HEK293 (cell line): ENCODE measurements around the gene MASP2.
"Not testable (repeated sequence)": the region's sequence is repeated elsewhere in the genome, so short reads cannot be mapped to it uniquely, and the experiment has no call there.

Experiments used
- CTCF ChIA-PET: fragments of 350-600 bp; formaldehyde crosslinking; extraction: SDS; loops from one replicate; lab custom pipeline; 2021; ENCODE audit warnings: antibody characterized with exemption; lab: Yijun Ruan, JAX
- POLR2A ChIA-PET: fragments of 300-600 bp; formaldehyde crosslinking; extraction: SDS; loops from one replicate; lab custom pipeline; 2020; ENCODE audit warnings: antibody characterized with exemption, inconsistent platforms; lab: Yijun Ruan, JAX
- H3K27ac ChIP-seq: fragments of 200-500 bp; sonication (Bioruptor generic); 2 replicates; pipeline ENCODE4 v1.5.1; 2014; ENCODE audit warnings: low read depth, low read length, control low read depth, inconsistent platforms; ENCODE audit errors: extremely low read depth
- H3K36me3 ChIP-seq, 2 experiments: fragments of 200-500 bp in 1 of 2; sonication (Bioruptor generic) in 1 of 2; 1 replicate in 1 of 2; 2 replicates in 1 of 2; pipeline ENCODE4 v1.5.1; 2014 to 2017; ENCODE audit warnings: inconsistent platforms in 2 of 2, low read length in 2 of 2; ENCODE audit not compliant: control insufficient read depth in 2 of 2, insufficient read depth in 1 of 2
- H3K4me1 ChIP-seq: fragments of 200-500 bp; sonication (Bioruptor generic); 2 replicates; pipeline ENCODE4 v1.5.1; 2014; ENCODE audit warnings: mild to moderate bottlenecking, low read length, inconsistent platforms; ENCODE audit not compliant: control insufficient read depth, insufficient read depth
- H3K4me3 ChIP-seq: 2 replicates; pipeline ENCODE4 v1.5.1; 2011; ENCODE audit warnings: low read depth, mild to moderate bottlenecking, control low read depth, low read length, moderate library complexity
- H3K9me3 ChIP-seq: fragments of 200-500 bp; sonication (Bioruptor generic); 2 replicates; pipeline ENCODE4 v1.5.1; 2014; ENCODE audit warnings: low read depth, low read length, inconsistent platforms; ENCODE audit not compliant: control insufficient read depth, insufficient read depth
- BCL11B ChIP-seq: fragments of 450-650 bp; formaldehyde crosslinking; IDR thresholded peaks from 2 replicates; pipeline ENCODE4 v1.5.1; 2016; ENCODE audit warnings: low read depth, missing biosample characterization, missing genetic modification characterization
- KLF1 ChIP-seq: fragments of 450-650 bp; formaldehyde crosslinking; IDR thresholded peaks from 2 replicates; pipeline ENCODE4 v1.5.1; 2016; ENCODE audit warnings: missing biosample characterization, missing genetic modification characterization
- OVOL3 ChIP-seq: fragments of 450-650 bp; formaldehyde crosslinking; IDR thresholded peaks from 2 replicates; pipeline ENCODE4 v1.5.1; 2016; ENCODE audit warnings: missing biosample characterization, missing genetic modification characterization
- ZBTB48 ChIP-seq: fragments of 450-650 bp; formaldehyde crosslinking; IDR thresholded peaks from 2 replicates; pipeline ENCODE4 v1.5.1; 2016; ENCODE audit warnings: missing biosample characterization, missing genetic modification characterization
- ZNF354C ChIP-seq: fragments of 450-650 bp; formaldehyde crosslinking; IDR thresholded peaks from 2 replicates; pipeline ENCODE4 v1.5.1; 2016; ENCODE audit warnings: missing biosample characterization, missing genetic modification characterization, low read depth, borderline replicate concordance
- ZNF366 ChIP-seq: fragments of 450-650 bp; formaldehyde crosslinking; conservative IDR thresholded peaks from 2 replicates; pipeline ENCODE4 v1.5.1; 2016; ENCODE audit warnings: missing biosample characterization, missing genetic modification characterization
- ZNF791 ChIP-seq: fragments of 450-650 bp; formaldehyde crosslinking; IDR thresholded peaks from 2 replicates; pipeline ENCODE4 v1.5.1; 2016; ENCODE audit warnings: missing biosample characterization, missing genetic modification characterization
- ZNF830 ChIP-seq: fragments of 450-650 bp; IDR thresholded peaks from 2 replicates; pipeline ENCODE4 v1.5.0; 2018; ENCODE audit warnings: missing biosample characterization, missing genetic modification characterization, low read depth, mild to moderate bottlenecking, moderate library complexity
- TF ChIP-seq, protein P1 (sequence below): fragments of 450-650 bp; formaldehyde crosslinking; IDR thresholded peaks from 2 replicates; pipeline ENCODE4 v1.5.1; 2016; ENCODE audit warnings: missing biosample characterization, missing genetic modification characterization, low read depth
- TF ChIP-seq, protein P2 (sequence below): fragments of 450-650 bp; formaldehyde crosslinking; IDR thresholded peaks from 2 replicates; pipeline ENCODE4 v1.5.1; 2016; ENCODE audit warnings: missing biosample characterization, missing genetic modification characterization
- TF ChIP-seq, protein P3 (sequence below): fragments of 450-650 bp; formaldehyde crosslinking; IDR thresholded peaks from 2 replicates; pipeline ENCODE4 v1.5.1; 2016; ENCODE audit warnings: missing biosample characterization, missing genetic modification characterization
- TF ChIP-seq, protein P4 (sequence below): fragments of 450-650 bp; formaldehyde crosslinking; IDR thresholded peaks from 2 replicates; pipeline ENCODE4 v1.5.1; 2016; ENCODE audit warnings: missing biosample characterization, missing genetic modification characterization
- TF ChIP-seq, protein P5 (sequence below): fragments of 450-650 bp; formaldehyde crosslinking; IDR thresholded peaks from 2 replicates; pipeline ENCODE4 v1.5.1; 2017; ENCODE audit warnings: missing biosample characterization, missing genetic modification characterization
- TF ChIP-seq, protein P6 (sequence below): fragments of 450-650 bp; IDR thresholded peaks from 2 replicates; pipeline ENCODE4 v1.5.1; 2018; ENCODE audit warnings: missing biosample characterization, mild to moderate bottlenecking, missing genetic modification characterization
- TF ChIP-seq, protein P7 (sequence below): fragments of 450-650 bp; formaldehyde crosslinking; IDR thresholded peaks from 2 replicates; pipeline ENCODE4 v1.5.1; 2016; ENCODE audit warnings: missing biosample characterization, missing genetic modification characterization, borderline replicate concordance

MASP2 gene

DNA sequence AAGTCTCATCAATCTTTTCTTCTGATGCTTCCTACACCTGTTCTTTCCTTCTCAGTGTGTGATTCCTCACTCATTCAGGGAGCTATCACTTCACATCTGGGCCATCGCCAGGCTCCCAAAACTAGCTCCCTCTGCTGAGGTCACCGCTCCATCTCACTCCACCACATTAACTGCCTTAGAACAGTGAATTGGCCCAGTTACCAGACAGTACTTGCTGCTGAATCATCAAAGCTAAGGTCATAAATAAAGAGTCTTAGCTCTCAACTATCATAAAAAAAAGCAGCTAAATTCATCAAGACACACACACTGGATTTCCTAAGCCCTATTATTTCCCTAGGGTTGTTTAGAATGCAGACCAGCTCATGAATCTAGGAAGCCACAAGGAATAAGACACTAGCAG is 31.6 kb upstream of the MASP2 start:
- ChIA-PET CTCF (interaction anchor here (1.2 to 2.2 kb wide), 2 partner anchors 41 to 564 kb away, joined by 5 to 9 read pairs; no protein-coding TSS in a partner anchor), POLR2A (interaction anchor here (0.6 to 1.4 kb wide), 4 partner anchors 8 to 58 kb away, joined by 3 to 6 read pairs (median 3); partner anchors contain the start of gene EXOSC10)
- no peak overlapping the region for H3K4me3 ChIP-seq
- H3K27ac ChIP-seq, result no peak overlapping the region
- H3K36me3 ChIP-seq, result peaks cover 58 to 94% of the 10 kb centered on the region in 2 experiments
- H3K9me3 ChIP-seq, result no peaks in the 10 kb centered on the region
- no peaks in the 10 kb centered on the region for H3K4me1 ChIP-seq
- TF ChIP-seq, protein P1, sequence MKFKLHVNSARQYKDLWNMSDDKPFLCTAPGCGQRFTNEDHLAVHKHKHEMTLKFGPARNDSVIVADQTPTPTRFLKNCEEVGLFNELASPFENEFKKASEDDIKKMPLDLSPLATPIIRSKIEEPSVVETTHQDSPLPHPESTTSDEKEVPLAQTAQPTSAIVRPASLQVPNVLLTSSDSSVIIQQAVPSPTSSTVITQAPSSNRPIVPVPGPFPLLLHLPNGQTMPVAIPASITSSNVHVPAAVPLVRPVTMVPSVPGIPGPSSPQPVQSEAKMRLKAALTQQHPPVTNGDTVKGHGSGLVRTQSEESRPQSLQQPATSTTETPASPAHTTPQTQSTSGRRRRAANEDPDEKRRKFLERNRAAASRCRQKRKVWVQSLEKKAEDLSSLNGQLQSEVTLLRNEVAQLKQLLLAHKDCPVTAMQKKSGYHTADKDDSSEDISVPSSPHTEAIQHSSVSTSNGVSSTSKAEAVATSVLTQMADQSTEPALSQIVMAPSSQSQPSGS (tag by site-specific recombination), result no peak
- TF ChIP-seq, protein P2, sequence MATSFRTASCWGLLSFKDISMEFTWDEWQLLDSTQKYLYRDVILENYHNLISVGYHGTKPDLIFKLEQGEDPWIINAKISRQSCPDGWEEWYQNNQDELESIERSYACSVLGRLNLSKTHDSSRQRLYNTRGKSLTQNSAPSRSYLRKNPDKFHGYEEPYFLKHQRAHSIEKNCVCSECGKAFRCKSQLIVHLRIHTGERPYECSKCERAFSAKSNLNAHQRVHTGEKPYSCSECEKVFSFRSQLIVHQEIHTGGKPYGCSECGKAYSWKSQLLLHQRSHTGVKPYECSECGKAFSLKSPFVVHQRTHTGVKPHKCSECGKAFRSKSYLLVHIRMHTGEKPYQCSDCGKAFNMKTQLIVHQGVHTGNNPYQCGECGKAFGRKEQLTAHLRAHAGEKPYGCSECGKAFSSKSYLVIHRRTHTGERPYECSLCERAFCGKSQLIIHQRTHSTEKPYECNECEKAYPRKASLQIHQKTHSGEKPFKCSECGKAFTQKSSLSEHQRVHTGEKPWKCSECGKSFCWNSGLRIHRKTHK (tag by site-specific recombination), result no peak
- no peak for TF ChIP-seq ZNF366 (tag by site-specific recombination)
- TF ChIP-seq, protein P3, sequence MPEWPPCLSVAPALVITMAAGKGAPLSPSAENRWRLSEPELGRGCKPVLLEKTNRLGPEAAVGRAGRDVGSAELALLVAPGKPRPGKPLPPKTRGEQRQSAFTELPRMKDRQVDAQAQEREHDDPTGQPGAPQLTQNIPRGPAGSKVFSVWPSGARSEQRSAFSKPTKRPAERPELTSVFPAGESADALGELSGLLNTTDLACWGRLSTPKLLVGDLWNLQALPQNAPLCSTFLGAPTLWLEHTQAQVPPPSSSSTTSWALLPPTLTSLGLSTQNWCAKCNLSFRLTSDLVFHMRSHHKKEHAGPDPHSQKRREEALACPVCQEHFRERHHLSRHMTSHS (tag by site-specific recombination), result no peak
- no peak for TF ChIP-seq OVOL3 (tag by site-specific recombination)
- TF ChIP-seq BCL11B (tag by site-specific recombination), result no peak
- TF ChIP-seq, protein P4, sequence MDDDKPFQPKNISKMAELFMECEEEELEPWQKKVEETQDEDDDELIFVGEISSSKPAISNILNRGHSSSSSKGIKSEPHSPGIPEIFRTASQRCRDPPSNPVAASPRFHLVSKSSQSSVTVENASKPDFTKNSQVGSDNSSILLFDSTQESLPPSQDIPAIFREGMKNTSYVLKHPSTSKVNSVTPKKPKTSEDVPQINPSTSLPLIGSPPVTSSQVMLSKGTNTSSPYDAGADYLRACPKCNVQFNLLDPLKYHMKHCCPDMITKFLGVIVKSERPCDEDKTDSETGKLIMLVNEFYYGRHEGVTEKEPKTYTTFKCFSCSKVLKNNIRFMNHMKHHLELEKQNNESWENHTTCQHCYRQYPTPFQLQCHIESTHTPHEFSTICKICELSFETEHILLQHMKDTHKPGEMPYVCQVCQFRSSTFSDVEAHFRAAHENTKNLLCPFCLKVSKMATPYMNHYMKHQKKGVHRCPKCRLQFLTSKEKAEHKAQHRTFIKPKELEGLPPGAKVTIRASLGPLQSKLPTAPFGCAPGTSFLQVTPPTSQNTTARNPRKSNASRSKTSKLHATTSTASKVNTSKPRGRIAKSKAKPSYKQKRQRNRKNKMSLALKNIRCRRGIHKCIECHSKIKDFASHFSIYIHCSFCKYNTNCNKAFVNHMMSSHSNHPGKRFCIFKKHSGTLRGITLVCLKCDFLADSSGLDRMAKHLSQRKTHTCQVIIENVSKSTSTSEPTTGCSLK (tag by site-specific recombination), result no peak
- TF ChIP-seq KLF1, result no peak
- TF ChIP-seq ZNF830 (tag by site-specific recombination), result no peak

DNA sequence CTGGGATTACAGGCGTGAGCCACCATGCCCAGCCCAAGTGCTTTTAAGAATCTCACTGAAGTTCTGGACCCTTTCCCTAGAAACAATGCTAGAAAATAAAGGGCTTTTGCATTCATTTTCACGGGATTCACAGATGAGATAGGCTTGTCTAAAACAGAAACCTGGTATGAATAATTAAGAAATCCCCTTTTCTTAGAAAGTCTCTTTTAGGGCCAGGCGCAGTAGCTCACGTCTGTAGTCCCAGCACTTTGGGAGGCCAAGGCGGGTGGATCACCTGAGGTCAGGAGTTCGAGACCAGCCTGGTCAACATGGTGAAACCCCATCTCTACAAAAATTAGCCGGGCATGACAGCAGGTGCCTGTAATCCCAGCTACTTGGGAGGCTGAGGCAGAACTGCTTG is 26.4 kb upstream of the MASP2 start:
- peaks cover 67 to 98% of the 10 kb centered on the region in 2 experiments for H3K36me3 ChIP-seq
- H3K4me3 ChIP-seq, H3K9me3 ChIP-seq, POLR2A ChIA-PET, H3K4me1 ChIP-seq, H3K27ac ChIP-seq: not testable (repeated sequence)
- CTCF ChIA-PET, result interaction anchor here (0.6 to 1.1 kb wide), 3 partner anchors 12 to 489 kb away, joined by 3 read pairs; no protein-coding TSS in a partner anchor

DNA sequence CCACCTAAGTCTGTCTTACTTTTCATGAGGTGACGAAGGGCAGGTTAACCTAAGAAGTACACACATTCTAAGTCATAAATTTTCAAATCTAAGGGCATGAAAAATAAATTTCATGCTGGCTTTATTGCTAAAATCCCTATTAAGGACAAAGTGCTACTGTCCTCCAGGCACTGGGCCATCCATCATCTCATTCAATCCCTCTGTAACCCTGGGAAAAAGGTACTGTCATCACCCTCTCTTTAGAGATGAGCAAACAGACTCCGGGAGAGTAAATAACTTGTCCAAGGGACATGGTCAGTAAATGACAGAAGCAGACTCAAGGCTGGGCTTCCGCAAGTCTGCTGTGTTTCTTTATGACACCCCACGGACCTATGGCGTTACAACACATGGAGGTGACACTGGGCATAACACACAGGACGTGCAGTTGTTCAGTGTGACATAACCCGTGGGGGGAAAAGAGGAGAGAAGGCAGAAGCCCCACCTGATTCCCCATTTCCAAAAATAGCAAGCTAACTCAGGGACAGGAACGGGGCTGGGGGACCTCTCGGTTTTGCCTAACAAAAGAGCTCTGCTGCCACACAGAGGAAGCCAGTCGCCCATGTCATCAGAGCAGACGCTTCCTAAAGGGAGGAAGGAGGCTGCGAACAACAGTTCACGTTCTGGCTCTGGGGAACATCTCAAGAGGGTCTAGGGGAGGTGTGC is 25.3 kb upstream of the MASP2 start:
- POLR2A ChIA-PET, result interaction anchor here (3.2 kb wide), 1 partner anchor 12 kb away, joined by 12 read pairs; the partner anchor contains the start of gene SRM
- Histone ChIP-seq H3K9me3 (no peaks in the 10 kb centered on the region), H3K4me1 (no peaks in the 10 kb centered on the region), H3K27ac (no peak overlapping the region), H3K36me3 (peaks cover 67 to 98% of the 10 kb centered on the region in 2 experiments), H3K4me3 (no peak overlapping the region)
- CTCF ChIA-PET, result interaction anchor here (0.7 to 0.9 kb wide), 3 partner anchors 22 to 191 kb away, joined by 3 read pairs; no protein-coding TSS in a partner anchor
- TF ChIP-seq, protein P5, sequence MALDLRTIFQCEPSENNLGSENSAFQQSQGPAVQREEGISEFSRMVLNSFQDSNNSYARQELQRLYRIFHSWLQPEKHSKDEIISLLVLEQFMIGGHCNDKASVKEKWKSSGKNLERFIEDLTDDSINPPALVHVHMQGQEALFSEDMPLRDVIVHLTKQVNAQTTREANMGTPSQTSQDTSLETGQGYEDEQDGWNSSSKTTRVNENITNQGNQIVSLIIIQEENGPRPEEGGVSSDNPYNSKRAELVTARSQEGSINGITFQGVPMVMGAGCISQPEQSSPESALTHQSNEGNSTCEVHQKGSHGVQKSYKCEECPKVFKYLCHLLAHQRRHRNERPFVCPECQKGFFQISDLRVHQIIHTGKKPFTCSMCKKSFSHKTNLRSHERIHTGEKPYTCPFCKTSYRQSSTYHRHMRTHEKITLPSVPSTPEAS (tag by site-specific recombination), result no peak
- TF ChIP-seq ZNF791 (no peak), ZNF354C (tag by site-specific recombination) (no peak), ZBTB48 (tag by site-specific recombination) (no peak)
- TF ChIP-seq, protein P6, sequence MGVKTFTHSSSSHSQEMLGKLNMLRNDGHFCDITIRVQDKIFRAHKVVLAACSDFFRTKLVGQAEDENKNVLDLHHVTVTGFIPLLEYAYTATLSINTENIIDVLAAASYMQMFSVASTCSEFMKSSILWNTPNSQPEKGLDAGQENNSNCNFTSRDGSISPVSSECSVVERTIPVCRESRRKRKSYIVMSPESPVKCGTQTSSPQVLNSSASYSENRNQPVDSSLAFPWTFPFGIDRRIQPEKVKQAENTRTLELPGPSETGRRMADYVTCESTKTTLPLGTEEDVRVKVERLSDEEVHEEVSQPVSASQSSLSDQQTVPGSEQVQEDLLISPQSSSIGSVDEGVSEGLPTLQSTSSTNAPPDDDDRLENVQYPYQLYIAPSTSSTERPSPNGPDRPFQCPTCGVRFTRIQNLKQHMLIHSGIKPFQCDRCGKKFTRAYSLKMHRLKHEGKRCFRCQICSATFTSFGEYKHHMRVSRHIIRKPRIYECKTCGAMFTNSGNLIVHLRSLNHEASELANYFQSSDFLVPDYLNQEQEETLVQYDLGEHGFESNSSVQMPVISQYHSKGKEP, result no peak
- TF ChIP-seq, protein P7, sequence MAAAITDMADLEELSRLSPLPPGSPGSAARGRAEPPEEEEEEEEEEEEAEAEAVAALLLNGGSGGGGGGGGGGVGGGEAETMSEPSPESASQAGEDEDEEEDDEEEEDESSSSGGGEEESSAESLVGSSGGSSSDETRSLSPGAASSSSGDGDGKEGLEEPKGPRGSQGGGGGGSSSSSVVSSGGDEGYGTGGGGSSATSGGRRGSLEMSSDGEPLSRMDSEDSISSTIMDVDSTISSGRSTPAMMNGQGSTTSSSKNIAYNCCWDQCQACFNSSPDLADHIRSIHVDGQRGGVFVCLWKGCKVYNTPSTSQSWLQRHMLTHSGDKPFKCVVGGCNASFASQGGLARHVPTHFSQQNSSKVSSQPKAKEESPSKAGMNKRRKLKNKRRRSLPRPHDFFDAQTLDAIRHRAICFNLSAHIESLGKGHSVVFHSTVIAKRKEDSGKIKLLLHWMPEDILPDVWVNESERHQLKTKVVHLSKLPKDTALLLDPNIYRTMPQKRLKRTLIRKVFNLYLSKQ, result no peak
